KMS-11 (cell line): ENCODE measurements around the gene KIF26B.

ENCODE experiments used
- H2AFZ ChIP-seq: fragments of 200-600 bp; sonication (generic); 2 replicates; pipeline ENCODE4 v1.6.1; 2016; ENCODE audit warnings: antibody characterized with exemption, mixed run types, low read depth
- H3K27ac ChIP-seq: fragments of 200-600 bp; sonication (generic); 2 replicates; pipeline ENCODE4 v1.6.1; 2016; ENCODE audit warnings: mild to moderate bottlenecking, mixed run types
- H3K27me3 ChIP-seq: fragments of 200-600 bp; sonication (generic); 2 replicates; pipeline ENCODE4 v1.6.1; 2017; ENCODE audit warnings: mild to moderate bottlenecking, low read depth, mixed run types, moderate library complexity; ENCODE audit not compliant: insufficient read depth
- H3K36me3 ChIP-seq: fragments of 200-600 bp; sonication (generic); 2 replicates; pipeline ENCODE4 v1.6.1; 2017; ENCODE audit warnings: mild to moderate bottlenecking, mixed run types; ENCODE audit not compliant: insufficient read depth
- H3K4me1 ChIP-seq: fragments of 200-600 bp; sonication (generic); 2 replicates; pipeline ENCODE4 v1.6.1; 2016; ENCODE audit warnings: mild to moderate bottlenecking, low read depth, mixed run types; ENCODE audit not compliant: poor library complexity, severe bottlenecking
- H3K4me2 ChIP-seq: fragments of 200-600 bp; sonication (generic); 2 replicates; pipeline ENCODE4 v1.7.0; 2016; ENCODE audit warnings: mild to moderate bottlenecking, mixed run types
- H3K4me3 ChIP-seq: fragments of 200-600 bp; sonication (generic); IDR thresholded peaks from 2 replicates; pipeline ENCODE4 v1.6.1; 2017; ENCODE audit warnings: low read depth, low read length, mixed read lengths; ENCODE audit not compliant: insufficient read depth
- H3K79me2 ChIP-seq: fragments of 200-600 bp; sonication (generic); 2 replicates; pipeline ENCODE4 v1.6.1; 2016; ENCODE audit warnings: low read depth, mixed run types; ENCODE audit not compliant: insufficient read depth
- H3K9ac ChIP-seq: fragments of 200-600 bp; sonication (generic); 2 replicates; pipeline ENCODE4 v1.6.1; 2016; ENCODE audit warnings: mild to moderate bottlenecking, mixed run types
- H4K20me1 ChIP-seq: fragments of 200-600 bp; sonication (generic); 2 replicates; pipeline ENCODE4 v1.6.1; 2016; ENCODE audit warnings: mild to moderate bottlenecking, mixed run types; ENCODE audit not compliant: insufficient read depth
- TF ChIP-seq, protein P1 (sequence below): fragments of 200-600 bp; sonication (generic); conservative IDR thresholded peaks from 2 replicates; pipeline ENCODE4 v1.6.1; 2017; ENCODE audit warnings: low read depth, mild to moderate bottlenecking, antibody characterized with exemption, low read length, moderate library complexity, mixed read lengths

The KIF26B gene

GRCh38 chr1:245232931-245233330 lies 78.1 kb downstream of the KIF26B start:
- H3K36me3 ChIP-seq, result no peaks in the 10 kb centered on the region
- H3K27ac ChIP-seq, result no peak overlapping the region
- H3K4me2 ChIP-seq, result no peak overlapping the region
- H2AFZ ChIP-seq, result no peak overlapping the region
- H3K4me1 ChIP-seq, result no peaks in the 10 kb centered on the region
- no peaks in the 10 kb centered on the region for H3K79me2 ChIP-seq
- TF ChIP-seq, protein P1, sequence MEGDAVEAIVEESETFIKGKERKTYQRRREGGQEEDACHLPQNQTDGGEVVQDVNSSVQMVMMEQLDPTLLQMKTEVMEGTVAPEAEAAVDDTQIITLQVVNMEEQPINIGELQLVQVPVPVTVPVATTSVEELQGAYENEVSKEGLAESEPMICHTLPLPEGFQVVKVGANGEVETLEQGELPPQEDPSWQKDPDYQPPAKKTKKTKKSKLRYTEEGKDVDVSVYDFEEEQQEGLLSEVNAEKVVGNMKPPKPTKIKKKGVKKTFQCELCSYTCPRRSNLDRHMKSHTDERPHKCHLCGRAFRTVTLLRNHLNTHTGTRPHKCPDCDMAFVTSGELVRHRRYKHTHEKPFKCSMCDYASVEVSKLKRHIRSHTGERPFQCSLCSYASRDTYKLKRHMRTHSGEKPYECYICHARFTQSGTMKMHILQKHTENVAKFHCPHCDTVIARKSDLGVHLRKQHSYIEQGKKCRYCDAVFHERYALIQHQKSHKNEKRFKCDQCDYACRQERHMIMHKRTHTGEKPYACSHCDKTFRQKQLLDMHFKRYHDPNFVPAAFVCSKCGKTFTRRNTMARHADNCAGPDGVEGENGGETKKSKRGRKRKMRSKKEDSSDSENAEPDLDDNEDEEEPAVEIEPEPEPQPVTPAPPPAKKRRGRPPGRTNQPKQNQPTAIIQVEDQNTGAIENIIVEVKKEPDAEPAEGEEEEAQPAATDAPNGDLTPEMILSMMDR, result no peak
- no peaks in the 10 kb centered on the region for H3K27me3 ChIP-seq
- no peaks in the 10 kb centered on the region for H4K20me1 ChIP-seq
- no peak overlapping the region for H3K4me3 ChIP-seq
- no peak overlapping the region for H3K9ac ChIP-seq

DNA sequence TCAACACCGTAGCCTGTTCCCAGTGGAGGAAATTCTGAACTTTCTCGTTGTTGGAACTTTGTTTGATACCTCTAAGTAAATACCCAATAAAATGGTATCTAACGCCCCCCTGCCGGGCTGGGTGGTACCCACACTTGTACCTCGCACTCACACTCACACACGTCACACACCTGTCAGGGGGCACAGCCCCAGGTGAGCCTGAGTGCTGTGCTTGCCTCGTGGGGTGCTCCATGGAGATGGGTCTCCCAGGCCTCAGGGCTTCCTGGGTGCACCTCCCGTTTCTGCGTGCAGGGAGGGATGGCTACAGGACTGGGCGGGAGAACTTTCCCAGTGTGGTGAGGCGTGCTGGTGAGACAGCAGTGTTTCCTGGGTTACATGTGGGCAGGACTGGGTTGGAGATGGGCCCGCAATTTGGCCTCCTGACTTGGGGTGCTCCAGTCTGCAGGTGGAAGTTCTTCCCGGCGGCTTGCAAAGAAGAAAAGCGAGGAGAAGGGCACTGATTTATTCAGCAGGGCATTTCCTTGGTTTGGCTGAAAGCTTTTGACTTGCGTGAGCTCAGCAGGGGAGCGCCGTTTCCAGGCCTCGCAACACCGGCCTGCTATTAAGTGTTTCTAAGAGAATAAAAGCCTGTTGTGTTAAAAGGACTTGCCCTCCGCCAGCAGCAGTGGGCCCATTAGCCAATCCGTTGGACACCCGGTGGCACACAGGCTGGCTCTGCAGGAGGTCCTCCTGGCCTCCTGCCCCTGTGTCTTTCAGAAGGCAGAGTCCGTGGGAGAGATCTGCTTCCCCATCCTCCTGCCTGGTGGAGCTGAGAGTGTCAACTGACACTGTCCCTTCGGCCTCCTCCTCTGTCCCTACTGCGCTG lies 79.7 kb downstream of the KIF26B start:
- Histone ChIP-seq H3K27ac (no peak overlapping the region), H3K4me2 (no peak overlapping the region), H3K9ac (no peak overlapping the region), H3K79me2 (no peaks in the 10 kb centered on the region), H4K20me1 (no peaks in the 10 kb centered on the region), H3K36me3 (no peaks in the 10 kb centered on the region), H3K4me3 (no peak overlapping the region), H2AFZ (no peak overlapping the region), H3K4me1 (no peaks in the 10 kb centered on the region), H3K27me3 (no peaks in the 10 kb centered on the region)
- TF ChIP-seq, protein P1, result no peak

GRCh38 chr1:245235156-245235555 lies 80.4 kb downstream of the KIF26B start:
- Histone ChIP-seq H3K4me3 (no peak overlapping the region), H2AFZ (no peak overlapping the region), H3K27ac (no peak overlapping the region), H3K4me2 (no peak overlapping the region), H4K20me1 (no peaks in the 10 kb centered on the region), H3K4me1 (no peaks in the 10 kb centered on the region), H3K9ac (no peak overlapping the region), H3K27me3 (no peaks in the 10 kb centered on the region), H3K36me3 (no peaks in the 10 kb centered on the region), H3K79me2 (no peaks in the 10 kb centered on the region)
- TF ChIP-seq, protein P1, result no peak

DNA sequence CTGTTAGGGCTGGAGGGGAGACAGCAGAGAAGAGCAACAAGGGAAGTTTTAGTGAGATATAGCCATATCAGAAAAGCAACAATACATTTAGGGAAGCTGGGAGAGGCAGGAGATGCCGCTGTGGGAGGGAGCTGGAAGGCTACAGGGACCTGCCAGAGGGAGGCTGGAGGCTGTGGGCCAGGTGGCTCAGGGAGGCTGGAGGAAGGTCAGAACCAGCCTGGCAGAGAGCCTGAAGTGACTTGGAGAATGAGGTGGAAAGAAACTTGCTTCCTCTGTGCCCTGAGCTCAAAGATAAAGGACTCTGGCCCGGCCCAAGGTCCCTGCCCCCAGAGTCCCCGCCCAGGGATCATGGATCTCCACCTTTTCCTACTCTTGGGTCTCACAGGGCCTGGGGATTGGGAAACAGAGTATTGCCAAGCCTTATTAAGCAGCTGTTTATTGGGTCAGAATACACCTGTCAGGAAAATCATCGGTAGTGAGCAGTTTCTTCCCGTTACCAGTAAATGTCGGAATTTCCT lies 85.9 kb downstream of the KIF26B start:
- Histone ChIP-seq H2AFZ (no peak overlapping the region), H3K4me1 (no peaks in the 10 kb centered on the region), H3K9ac (no peak overlapping the region), H3K36me3 (no peaks in the 10 kb centered on the region), H4K20me1 (no peaks in the 10 kb centered on the region), H3K4me3 (no peak overlapping the region), H3K4me2 (no peak overlapping the region), H3K27ac (no peak overlapping the region), H3K79me2 (no peaks in the 10 kb centered on the region), H3K27me3 (no peaks in the 10 kb centered on the region)
- TF ChIP-seq, protein P1, result no peak
